Endothelial cell of umbilical vein (primary cell): ENCODE data around the gene EAF1. TPM values are rescaled to one million over a fixed set of nuclear protein-coding genes. Genes with fewer than 3 reads are reported as not detected.
A peak's percentile ranks its signal among the peaks of the same experiment; 100 is the strongest.

Source experiments
- BruUV-seq: library from RNA; stranded (reverse); fragments of 400-500 nt; replicated peaks from 2 replicates; lab custom pipeline; 2021; lab: Mats Ljungman, UMichigan
- CTCF ChIA-PET: fragments of 300-600, 350-600 bp; sonication (Branson Sonifier 250); formaldehyde crosslinking; loops from one replicate; lab custom pipeline; 2021; ENCODE audit warnings: antibody characterized with exemption, inconsistent platforms; lab: Charles Lee
- POLR2A ChIA-PET: fragments of 300-600, 350-600 bp; sonication (Branson Sonifier 250); formaldehyde crosslinking; loops from one replicate; lab custom pipeline; 2021; ENCODE audit warnings: antibody characterized with exemption, inconsistent platforms; lab: Charles Lee
- DNase-seq: peaks from one replicate; pipeline ENCODE4 v3.0.0-alpha.2; 2011; ENCODE audit warnings: low read depth, low spot score
- FAIRE-seq: peaks from 2 replicates; lab custom pipeline; 2011; peaks lifted over from hg19 to GRCh38; lab: Jason Lieb, UNC
- H2AFZ ChIP-seq: 2 replicates; pipeline ENCODE4 v1.6.0; 2012; ENCODE audit warnings: low read depth, low read length, control low read depth, inconsistent platforms
- H3K27ac ChIP-seq: 2 replicates; pipeline ENCODE4 v1.5.1; 2011; ENCODE audit warnings: low read depth, mild to moderate bottlenecking, control low read depth, low read length, moderate library complexity; ENCODE audit not compliant: insufficient read depth
- H3K27me3 ChIP-seq, 2 experiments: 2 replicates each; pipeline versions ENCODE4 v1.6.0 to v1.6.1; 2011; ENCODE audit warnings: low read length in 2 of 2, mixed read lengths in 1 of 2; ENCODE audit not compliant: control insufficient read depth in 2 of 2, insufficient read depth in 2 of 2
- H3K36me3 ChIP-seq, 2 experiments: 2 replicates in 1 of 2; 3 replicates in 1 of 2; pipeline ENCODE4 v1.5.1; 2011; ENCODE audit warnings: low read length in 2 of 2, mild to moderate bottlenecking in 1 of 2, moderate library complexity in 1 of 2; ENCODE audit not compliant: control insufficient read depth in 2 of 2, insufficient read depth in 2 of 2; ENCODE audit errors: extremely low read depth in 1 of 2
- H3K4me1 ChIP-seq: 3 replicates; pipeline ENCODE4 v1.5.1; 2011; ENCODE audit warnings: mild to moderate bottlenecking, low read length; ENCODE audit not compliant: control insufficient read depth, insufficient read depth; ENCODE audit errors: extremely low read depth
- H3K4me2 ChIP-seq: 2 replicates; pipeline ENCODE4 v1.6.1; 2011; ENCODE audit warnings: low read length, control low read depth, mixed read lengths; ENCODE audit not compliant: insufficient read depth
- H3K4me3 ChIP-seq, 3 experiments: fragments of 200-600 bp in 1 of 3; sonication (generic), shearing (Covaris generic) in 1 of 3; replicated peaks in 1 of 3; 2 replicates each; pipeline ENCODE4 v1.5.1; 2011 to 2016; ENCODE audit warnings: control low read depth in 3 of 3, low read length in 3 of 3, mild to moderate bottlenecking in 2 of 3, inconsistent platforms in 1 of 3, low read depth in 1 of 3, moderate library complexity in 1 of 3; ENCODE audit not compliant: insufficient read depth in 1 of 3
- H3K79me2 ChIP-seq: 2 replicates; pipeline ENCODE4 v1.6.0; 2012; ENCODE audit warnings: low read length, inconsistent platforms; ENCODE audit not compliant: control insufficient read depth, insufficient read depth
- H3K9ac ChIP-seq: replicated peaks from 2 replicates; pipeline ENCODE3; 2011; ENCODE audit warnings: low read length, control low read depth; ENCODE audit not compliant: insufficient read depth; ENCODE audit errors: extremely low read depth
- H3K9me1 ChIP-seq: replicated peaks from 3 replicates; pipeline ENCODE4 v1.6.0; 2011; ENCODE audit warnings: mild to moderate bottlenecking, low read length; ENCODE audit not compliant: control insufficient read depth, insufficient read depth; ENCODE audit errors: extremely low read depth
- H3K9me3 ChIP-seq: replicated peaks from 2 replicates; pipeline ENCODE4 v1.5.1; 2012; ENCODE audit warnings: low read length, inconsistent platforms; ENCODE audit not compliant: control insufficient read depth, insufficient read depth
- H4K20me1 ChIP-seq: replicated peaks from 2 replicates; pipeline ENCODE3; 2011; ENCODE audit warnings: mild to moderate bottlenecking, low read length; ENCODE audit not compliant: control insufficient read depth, insufficient read depth; ENCODE audit errors: extremely low read depth
- CTCF ChIP-seq, 2 donors: IDR thresholded peaks; 1 replicate in 1 of 2; 2 replicates in 1 of 2; pipeline ENCODE4 v1.5.1; 2011; ENCODE audit warnings: low read length in 2 of 2, mild to moderate bottlenecking in 2 of 2, moderate library complexity in 2 of 2, control low read depth in 1 of 2, inconsistent platforms in 1 of 2, low read depth in 1 of 2; ENCODE audit not compliant: insufficient read depth in 1 of 2; ENCODE audit errors: extremely low read depth in 1 of 2
- FOS ChIP-seq: IDR thresholded peaks from 2 replicates; pipeline ENCODE4 v1.6.1; 2011; ENCODE audit warnings: mild to moderate bottlenecking, low read length, moderate library complexity, borderline replicate concordance; ENCODE audit not compliant: insufficient read depth
- GATA2 ChIP-seq: IDR thresholded peaks from 2 replicates; pipeline ENCODE4 v1.7.0; 2011; ENCODE audit warnings: low read depth, mild to moderate bottlenecking, moderate library complexity, mixed read lengths, low read length; ENCODE audit not compliant: insufficient read length, insufficient read depth
- JUN ChIP-seq: IDR thresholded peaks from 2 replicates; pipeline ENCODE4 v1.6.1; 2011; ENCODE audit warnings: borderline replicate concordance, low read depth; ENCODE audit not compliant: insufficient read length, insufficient read depth
- MAX ChIP-seq: IDR thresholded peaks from 2 replicates; pipeline ENCODE4 v1.6.1; 2011; ENCODE audit not compliant: insufficient read depth, insufficient read length
- POLR2AphosphoS5 ChIP-seq: IDR thresholded peaks from 2 replicates; pipeline ENCODE4 v1.6.1; 2012; ENCODE audit warnings: low read depth, mild to moderate bottlenecking, control low read depth, low read length, moderate library complexity; ENCODE audit not compliant: insufficient read depth
- dilution Hi-C: fragments of 300-500 bp; cut with MboI; formaldehyde crosslinking; loops from one replicate; pipeline ENCODE4 v1.15.0; 2019; ENCODE audit warnings: low sequenced_read_pairs; ENCODE audit not compliant: extremely low pct_ligation_motif_present
- intact Hi-C: fragments of 100-400 bp; cut with micrococcal nuclease; formaldehyde crosslinking; loops from one replicate; pipeline ENCODE4 v1.10.0; 2022
- polyA plus RNA-seq, 4 experiments: library from polyadenylated mRNA; depleted of rRNA in 3 of 4; stranded (reverse) in 3 of 4; unstranded in 1 of 4; fragments of >200 nt; gene quantifications; 2 replicates each; pipeline versions ENCODE4 v1.2.1 to v1.2.3, GENCODE V29; 2011 to 2012; ENCODE audit warnings: missing spikeins in 1 of 4
- total RNA-seq: library from RNA; stranded (reverse); gene quantifications from 2 replicates; pipeline ENCODE4 v1.2.3, GENCODE V29; 2021

EAF1 gene
- total and polyA plus RNA-seq, 2 donors (not counting 3 experiments of a cell fraction or from before 2014, with no cell fraction given), result 8.7 to 18.2 TPM

GRCh38 chr3:15420871-15421270 is 6.5 kb upstream of the EAF1 start:
- CTCF ChIA-PET, result interaction anchor here (1.0 kb wide), 1 partner anchor 16 kb away, joined by 3 read pairs; no protein-coding TSS in a partner anchor
- TF ChIP-seq GATA2 (peak; percentile 55), FOS (peak; percentile 76), JUN (peak; percentile 43), MAX (no peak), CTCF (IDR thresholded peaks at IDR 0.05; ENCODE audit: extremely low read depth in 1 of 2, insufficient read depth in 1 of 2, low read depth in 1 of 2, low read length in 2 of 2) (no peak), POLR2AphosphoS5 (no peak)
- H3K4me2 ChIP-seq, result peak overlapping the region; percentile 66

More at GRCh38 chr3:15420871-15421270, 6.5 kb upstream of the EAF1 start:
- H3K27ac ChIP-seq, result peak overlapping the region; percentile 52
- H3K9ac ChIP-seq, result peak overlapping the region; percentile 2
- BruUV-seq, result no TSS peak
- H3K9me3 ChIP-seq, result no peaks in the 10 kb centered on the region
- POLR2A ChIA-PET, result no interaction called here
- no peaks in the 10 kb centered on the region for H3K9me1 ChIP-seq
- dilution Hi-C loops, result no loop called here
- no peak overlapping the region for H3K4me3 ChIP-seq
- H3K4me1 ChIP-seq, result peaks cover 14% of the 10 kb centered on the region
- FAIRE-seq (no peak), DNase-seq (peak; percentile 41)
- no peaks in the 10 kb centered on the region for H4K20me1 ChIP-seq
- H3K36me3 ChIP-seq, result peaks cover 0 to 4% of the 10 kb centered on the region in 2 experiments
- H3K79me2 ChIP-seq, result no peaks in the 10 kb centered on the region
- peak overlapping the region; percentile 34 for H2AFZ ChIP-seq
- H3K27me3 ChIP-seq, result no peaks in the 10 kb centered on the region
- intact Hi-C loops, result no loop called here
